HepG2 (cell line): Measurements from ENCODE around the gene ZBTB44. TPM values are rescaled to one million over a fixed set of nuclear protein-coding genes. Genes with fewer than 3 reads are reported as not detected.

Source experiments
- ATAC-seq: fragments of 200-7000 bp; cut with Tn5 transposase; 3 replicates; pipeline ENCODE4 v1.9.1; 2020; ENCODE audit warnings: mild to moderate bottlenecking, moderate library complexity
- BruUV-seq: library from RNA; stranded (reverse); fragments of 400-500 nt; replicated peaks from 2 replicates; lab custom pipeline; 2021; lab: Mats Ljungman, UMichigan
- CTCF ChIA-PET: fragments of 300-600 bp; formaldehyde crosslinking; extraction: SDS; loops from one replicate; lab custom pipeline; 2021; ENCODE audit warnings: low total read pairs, inconsistent platforms, low intra/inter-chr PET ratio; lab: Yijun Ruan, JAX
- POLR2A ChIA-PET: fragments of 350-600 bp; sonication (Branson Sonifier 250); formaldehyde crosslinking; loops from one replicate; lab custom pipeline; 2020; ENCODE audit warnings: antibody characterized with exemption, inconsistent platforms; lab: Yijun Ruan, JAX
- DNase-seq: peaks from one replicate; pipeline ENCODE4 v3.0.0-alpha.2; 2015; ENCODE audit warnings: low spot score
- FAIRE-seq: peaks from 3 replicates; lab custom pipeline; 2011; peaks lifted over from hg19 to GRCh38; lab: Jason Lieb, UNC
- H2AFZ ChIP-seq: one replicate; pipeline ENCODE4 v1.6.1; 2011; ENCODE audit warnings: low read length, inconsistent platforms
- H3K27ac ChIP-seq: fragments of 300-600 bp; 3 replicates; pipeline ENCODE4 v1.8.0; 2011; ENCODE audit warnings: mixed run types, mild to moderate bottlenecking, mixed read lengths, low read length, inconsistent platforms; ENCODE audit not compliant: insufficient read depth; ENCODE audit errors: extremely low read length
- H3K27me3 ChIP-seq, 2 experiments: fragments of 200-600 bp in 1 of 2; 2 replicates in 1 of 2; 3 replicates in 1 of 2; pipeline versions ENCODE4 v1.6.0 to v1.8.0; 2011; ENCODE audit warnings: low read length in 2 of 2, mild to moderate bottlenecking in 2 of 2, moderate library complexity in 2 of 2, inconsistent platforms in 1 of 2; ENCODE audit not compliant: insufficient read depth in 2 of 2, control insufficient read depth in 1 of 2
- H3K36me3 ChIP-seq, 2 experiments: fragments of 200-600 bp in 1 of 2; replicated peaks in 1 of 2; 2 replicates in 1 of 2; 3 replicates in 1 of 2; pipeline versions ENCODE4 v1.5.1 to v1.8.0; 2011; ENCODE audit warnings: low read length in 2 of 2, inconsistent platforms in 1 of 2; ENCODE audit not compliant: insufficient read depth in 2 of 2, control insufficient read depth in 1 of 2
- H3K4me1 ChIP-seq: 2 replicates; pipeline ENCODE4 v1.5.1; 2012; ENCODE audit warnings: low read length, inconsistent platforms; ENCODE audit not compliant: insufficient read depth
- H3K4me2 ChIP-seq: 2 replicates; pipeline ENCODE4 v1.6.0; 2011; ENCODE audit warnings: low read depth, low read length, inconsistent platforms
- H3K4me3 ChIP-seq, 3 experiments: fragments of 200-600 bp in 1 of 3; sonication (generic), shearing (Covaris generic) in 1 of 3; replicated peaks in 1 of 3; 2 replicates each; pipeline ENCODE4 v1.5.1; 2011 to 2016; ENCODE audit warnings: low read length in 3 of 3, inconsistent platforms in 2 of 3, low read depth in 2 of 3, mild to moderate bottlenecking in 2 of 3, control low read depth in 1 of 3, mixed read lengths in 1 of 3; ENCODE audit not compliant: insufficient read depth in 1 of 3
- H3K79me2 ChIP-seq: one replicate; pipeline ENCODE4 v1.6.1; 2011; ENCODE audit warnings: low read length, inconsistent platforms; ENCODE audit not compliant: insufficient read depth
- H3K9ac ChIP-seq: 2 replicates; pipeline ENCODE4 v1.6.0; 2011; ENCODE audit warnings: mild to moderate bottlenecking, low read depth, low read length, inconsistent platforms; ENCODE audit not compliant: insufficient read depth
- H3K9me3 ChIP-seq: 2 replicates; pipeline ENCODE4 v1.5.1; 2012; ENCODE audit warnings: mild to moderate bottlenecking, low read length
- H4K20me1 ChIP-seq: 2 replicates; pipeline ENCODE4 v1.6.0; 2011; ENCODE audit warnings: inconsistent platforms, mild to moderate bottlenecking, low read length, moderate library complexity; ENCODE audit not compliant: insufficient read depth
- ARNT ChIP-seq: fragments of 450-650 bp; IDR thresholded peaks from 2 replicates; pipeline ENCODE4 v1.6.1; 2017
- KDM5A ChIP-seq: fragments of 200-600 bp; sonication (generic); IDR thresholded peaks from 2 replicates; pipeline ENCODE4 v1.7.0; 2018; ENCODE audit warnings: antibody characterized with exemption, mild to moderate bottlenecking, low read length, borderline replicate concordance
- NR1H2 ChIP-seq: sonication (generic); formaldehyde crosslinking; IDR thresholded peaks from 2 replicates; pipeline ENCODE4 v1.8.1; 2022; ENCODE audit warnings: low read depth, missing genetic modification reagents, borderline replicate concordance
- POLR2AphosphoS2 ChIP-seq: IDR thresholded peaks from 2 replicates; pipeline ENCODE4 v1.6.1; 2011; ENCODE audit warnings: low read depth, low read length, improper control_type of control experiment
- SMAD1 ChIP-seq: sonication (generic); formaldehyde crosslinking; IDR thresholded peaks from 2 replicates; pipeline ENCODE4 v1.4.0; 2020; ENCODE audit warnings: missing genetic modification reagents, low read depth, mild to moderate bottlenecking, borderline replicate concordance
- TMF1 ChIP-seq: sonication (generic); formaldehyde crosslinking; IDR thresholded peaks from 2 replicates; pipeline ENCODE4 v1.8.1; 2022; ENCODE audit warnings: low read depth, missing genetic modification reagents
- ZMYM3 ChIP-seq: sonication (generic); formaldehyde crosslinking; IDR thresholded peaks from 2 replicates; pipeline ENCODE4 v1.5.1; 2020; ENCODE audit warnings: mild to moderate bottlenecking, missing genetic modification reagents
- ZNF446 ChIP-seq: sonication (generic); formaldehyde crosslinking; IDR thresholded peaks from 2 replicates; pipeline ENCODE4 v1.5.0; 2020; ENCODE audit warnings: mild to moderate bottlenecking, missing genetic modification reagents
- ZNF510 ChIP-seq: sonication (generic); formaldehyde crosslinking; IDR thresholded peaks from 2 replicates; pipeline ENCODE4 v1.4.0; 2020; ENCODE audit warnings: low read depth, mild to moderate bottlenecking, missing genetic modification reagents
- ZNF550 ChIP-seq: sonication (generic); formaldehyde crosslinking; IDR thresholded peaks from 2 replicates; pipeline ENCODE4 v1.4.0; 2020; ENCODE audit warnings: mild to moderate bottlenecking, missing genetic modification reagents, borderline replicate concordance
- ZNF607 ChIP-seq: sonication (generic); formaldehyde crosslinking; IDR thresholded peaks from 2 replicates; pipeline ENCODE4 v1.5.1; 2020; ENCODE audit warnings: missing genetic modification reagents, mild to moderate bottlenecking, borderline replicate concordance
- WGBS: methylation state at CpG from one replicate; pipeline ENCODE4 v1.1.6; 2017; ENCODE audit warnings: low lambda C conversion rate; 5-methylcytosine and 5-hydroxymethylcytosine counted together
- in situ Hi-C: cut with HindIII; loops from 2 replicates; pipeline ENCODE4 v1.10.0; 2017; ENCODE audit warnings: low pct_unique_long_range_greater_than_20kb; ENCODE audit not compliant: extremely low pct_ligation_motif_present
- intact Hi-C: fragments of 100-400 bp; cut with micrococcal nuclease; formaldehyde crosslinking; loops from one replicate; pipeline ENCODE4 v1.10.0; 2022; ENCODE audit not compliant: unreplicated experiment
- polyA plus RNA-seq, 8 experiments: library from polyadenylated mRNA; depleted of rRNA in 3 of 8; stranded (reverse) in 7 of 8; unstranded in 1 of 8; fragments of >200 nt; fragmentation: Illumina TruSeq in 4 of 8; extraction: Trizol in 4 of 8; gene quantifications; 2 replicates each; pipeline versions ENCODE4 v1.2.1 to v1.2.3, GENCODE V29; 2011 to 2016; ENCODE audit warnings: low read depth in 4 of 8, missing spikeins in 1 of 8, mixed read lengths in 1 of 8; ENCODE audit not compliant: insufficient read depth in 1 of 8
- total RNA-seq, 5 experiments: library from RNA; depleted of rRNA; stranded (reverse); fragments of >200 nt; fragmentation: Illumina TruSeq; extraction: Trizol; gene quantifications; 2 replicates each; pipeline ENCODE4 v1.2.3, GENCODE V29; 2016; ENCODE audit warnings: low read depth in 1 of 5
- TF ChIP-seq, protein P1 (sequence below): sonication (generic); formaldehyde crosslinking; IDR thresholded peaks from 2 replicates; pipeline ENCODE4 v1.5.0; 2020; ENCODE audit warnings: mild to moderate bottlenecking, missing genetic modification reagents
- TF ChIP-seq, protein P2 (sequence below): sonication (generic); formaldehyde crosslinking; IDR thresholded peaks from 2 replicates; pipeline ENCODE4 v1.4.0; 2020; ENCODE audit warnings: missing genetic modification reagents

Gene ZBTB44
- total and polyA plus RNA-seq, 2 of the 13 experiments (the other 11 are each of a cell fraction or from before 2014, with no cell fraction given): 22.8 to 23.6 TPM

DNA sequence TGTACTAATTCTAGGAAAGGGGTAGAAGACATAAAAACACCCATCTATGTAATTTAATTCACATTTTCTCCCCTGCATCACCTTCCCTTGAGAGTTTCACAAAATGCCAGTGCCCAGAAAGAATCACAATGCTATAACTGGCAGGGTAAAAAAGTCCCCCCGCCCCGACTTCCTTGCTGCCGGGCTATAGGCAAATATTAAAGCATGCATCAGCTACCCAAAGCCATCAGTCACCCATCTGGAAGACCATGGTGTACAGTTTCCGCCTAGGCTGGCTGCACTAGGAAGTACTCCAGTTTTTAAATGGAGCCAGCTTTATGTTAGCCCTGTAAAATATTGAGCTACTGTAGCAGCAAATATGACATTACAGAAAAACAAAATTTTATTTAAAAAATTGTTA lies 87.3 kb downstream of the ZBTB44 start (continued):
- TF ChIP-seq, protein P1, sequence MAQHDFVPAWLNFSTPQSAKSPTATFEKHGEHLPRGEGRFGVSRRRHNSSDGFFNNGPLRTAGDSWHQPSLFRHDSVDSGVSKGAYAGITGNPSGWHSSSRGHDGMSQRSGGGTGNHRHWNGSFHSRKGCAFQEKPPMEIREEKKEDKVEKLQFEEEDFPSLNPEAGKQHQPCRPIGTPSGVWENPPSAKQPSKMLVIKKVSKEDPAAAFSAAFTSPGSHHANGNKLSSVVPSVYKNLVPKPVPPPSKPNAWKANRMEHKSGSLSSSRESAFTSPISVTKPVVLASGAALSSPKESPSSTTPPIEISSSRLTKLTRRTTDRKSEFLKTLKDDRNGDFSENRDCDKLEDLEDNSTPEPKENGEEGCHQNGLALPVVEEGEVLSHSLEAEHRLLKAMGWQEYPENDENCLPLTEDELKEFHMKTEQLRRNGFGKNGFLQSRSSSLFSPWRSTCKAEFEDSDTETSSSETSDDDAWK (CRISPR knock-in tag): no peak
- TF ChIP-seq ZNF607 (CRISPR knock-in tag): no peak
- TF ChIP-seq, protein P2, sequence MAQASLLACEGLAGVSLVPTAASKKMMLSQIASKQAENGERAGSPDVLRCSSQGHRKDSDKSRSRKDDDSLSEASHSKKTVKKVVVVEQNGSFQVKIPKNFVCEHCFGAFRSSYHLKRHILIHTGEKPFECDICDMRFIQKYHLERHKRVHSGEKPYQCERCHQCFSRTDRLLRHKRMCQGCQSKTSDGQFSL (CRISPR knock-in tag): no peak
- TF ChIP-seq, all 625 proteins: peak for 0

DNA sequence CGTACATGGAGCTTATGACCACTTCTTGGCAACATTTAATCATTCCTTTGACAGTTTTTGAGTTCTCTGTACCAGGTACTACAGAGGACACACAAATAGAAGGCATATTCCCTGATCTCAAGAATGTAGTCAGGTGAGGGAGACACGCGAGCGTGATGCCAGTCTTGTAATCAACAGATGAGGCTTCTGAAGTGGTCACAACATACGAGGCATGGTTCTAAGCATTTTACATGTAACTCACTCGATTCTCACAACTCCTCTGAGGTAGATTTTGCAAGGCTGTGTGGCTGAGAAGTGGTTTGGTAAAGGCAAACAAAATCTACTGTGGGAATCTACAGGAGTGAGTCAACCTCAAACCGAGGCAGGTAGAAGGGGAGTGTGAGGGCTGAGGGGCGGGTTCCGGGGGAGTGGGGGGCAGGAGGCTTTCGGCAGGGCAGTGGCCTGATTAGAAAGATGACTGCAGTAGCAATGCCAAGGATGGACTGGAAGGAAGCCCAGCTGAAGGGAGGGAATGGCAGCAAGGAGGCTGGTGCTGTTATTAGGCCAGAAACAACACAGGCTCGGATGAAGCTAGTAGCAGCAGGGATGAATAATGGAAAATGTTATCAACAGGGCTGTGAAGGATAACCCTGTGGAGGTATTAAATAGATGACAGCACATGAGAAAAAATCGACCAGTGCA lies 91.3 kb downstream of the ZBTB44 start:
- Histone ChIP-seq H3K9ac (no peak overlapping the region), H2AFZ (no peak overlapping the region), H3K4me2 (no peak overlapping the region), H3K79me2 (no peaks in the 10 kb centered on the region), H3K9me3 (no peaks in the 10 kb centered on the region), H4K20me1 (no peaks in the 10 kb centered on the region), H3K27ac (no peak overlapping the region), H3K4me1 (peaks cover 23% of the 10 kb centered on the region), H3K36me3 (no peaks in the 10 kb centered on the region), H3K4me3 (no peak overlapping the region), H3K27me3 (no peaks in the 10 kb centered on the region; a peak in 1 of 5 replicates)
- WGBS: 71% methylated on average over 12 of the region's 12 CpGs
- DNase-seq (no peak), FAIRE-seq (no peak), ATAC-seq (no peak)
- no TSS peak for BruUV-seq
- CTCF ChIA-PET: no interaction called here
- intact Hi-C loops (loop anchor here (1.0 to 10.0 kb wide), 3 partner anchors 20 to 961 kb away; partner anchors contain the start of gene ZBTB44), in situ Hi-C loops (loop anchor here (25.0 kb wide), 1 partner anchor 664 kb away; no protein-coding TSS in a partner anchor)
- POLR2A ChIA-PET: no interaction called here
- TF ChIP-seq NR1H2 (CRISPR knock-in tag): no peak
- no peak for TF ChIP-seq ZNF446
- TF ChIP-seq POLR2AphosphoS2: no peak
- TF ChIP-seq KDM5A: no peak
- TF ChIP-seq ZNF510: no peak
- TF ChIP-seq TMF1 (CRISPR knock-in tag): no peak
- TF ChIP-seq SMAD1 (CRISPR knock-in tag): no peak
- no peak for TF ChIP-seq ZNF550 (CRISPR knock-in tag)
- no peak for TF ChIP-seq ARNT
- no peak for TF ChIP-seq ZMYM3
